ENCODE results near the gene PROM1. TPM values are rescaled to one million over a fixed set of nuclear protein-coding genes. Genes with fewer than 3 reads are reported as not detected.

Gene PROM1
- total and polyA plus RNA-seq, 2 experiments from 2014 or later = 36.6 to 66.6 TPM

DNA sequence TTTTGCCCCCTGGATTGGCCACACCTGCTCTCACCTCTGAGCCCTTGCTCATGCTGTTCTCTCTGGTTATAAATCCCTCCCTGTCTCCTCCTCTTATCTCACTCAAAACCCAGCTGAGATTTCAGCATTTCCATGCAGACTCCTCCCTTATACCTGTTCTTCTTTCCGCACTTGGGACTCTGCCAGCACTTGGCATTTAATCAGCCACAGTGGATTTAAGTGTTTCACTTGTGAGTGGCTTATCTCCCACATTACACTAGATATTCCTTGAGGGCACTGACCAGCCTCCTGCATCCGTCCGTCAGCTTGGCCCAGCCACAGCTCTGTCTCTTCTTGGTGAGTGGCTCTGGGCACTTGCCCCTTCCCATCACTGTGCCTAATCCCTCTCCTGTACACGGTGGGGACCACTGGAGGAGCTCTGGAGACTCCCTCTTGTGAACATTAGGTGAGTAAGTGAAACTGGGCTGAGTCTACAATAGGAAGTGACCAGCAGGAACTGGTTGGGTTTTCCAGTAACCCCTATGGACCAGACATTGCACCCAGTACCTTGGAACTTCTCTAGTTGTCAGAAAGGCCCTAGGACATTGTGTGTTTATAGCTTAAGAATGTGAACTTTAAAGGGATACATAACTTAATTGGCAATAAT lies 165.2 kb downstream of the PROM1 start (continued):
- TF ChIP-seq, protein P1, sequence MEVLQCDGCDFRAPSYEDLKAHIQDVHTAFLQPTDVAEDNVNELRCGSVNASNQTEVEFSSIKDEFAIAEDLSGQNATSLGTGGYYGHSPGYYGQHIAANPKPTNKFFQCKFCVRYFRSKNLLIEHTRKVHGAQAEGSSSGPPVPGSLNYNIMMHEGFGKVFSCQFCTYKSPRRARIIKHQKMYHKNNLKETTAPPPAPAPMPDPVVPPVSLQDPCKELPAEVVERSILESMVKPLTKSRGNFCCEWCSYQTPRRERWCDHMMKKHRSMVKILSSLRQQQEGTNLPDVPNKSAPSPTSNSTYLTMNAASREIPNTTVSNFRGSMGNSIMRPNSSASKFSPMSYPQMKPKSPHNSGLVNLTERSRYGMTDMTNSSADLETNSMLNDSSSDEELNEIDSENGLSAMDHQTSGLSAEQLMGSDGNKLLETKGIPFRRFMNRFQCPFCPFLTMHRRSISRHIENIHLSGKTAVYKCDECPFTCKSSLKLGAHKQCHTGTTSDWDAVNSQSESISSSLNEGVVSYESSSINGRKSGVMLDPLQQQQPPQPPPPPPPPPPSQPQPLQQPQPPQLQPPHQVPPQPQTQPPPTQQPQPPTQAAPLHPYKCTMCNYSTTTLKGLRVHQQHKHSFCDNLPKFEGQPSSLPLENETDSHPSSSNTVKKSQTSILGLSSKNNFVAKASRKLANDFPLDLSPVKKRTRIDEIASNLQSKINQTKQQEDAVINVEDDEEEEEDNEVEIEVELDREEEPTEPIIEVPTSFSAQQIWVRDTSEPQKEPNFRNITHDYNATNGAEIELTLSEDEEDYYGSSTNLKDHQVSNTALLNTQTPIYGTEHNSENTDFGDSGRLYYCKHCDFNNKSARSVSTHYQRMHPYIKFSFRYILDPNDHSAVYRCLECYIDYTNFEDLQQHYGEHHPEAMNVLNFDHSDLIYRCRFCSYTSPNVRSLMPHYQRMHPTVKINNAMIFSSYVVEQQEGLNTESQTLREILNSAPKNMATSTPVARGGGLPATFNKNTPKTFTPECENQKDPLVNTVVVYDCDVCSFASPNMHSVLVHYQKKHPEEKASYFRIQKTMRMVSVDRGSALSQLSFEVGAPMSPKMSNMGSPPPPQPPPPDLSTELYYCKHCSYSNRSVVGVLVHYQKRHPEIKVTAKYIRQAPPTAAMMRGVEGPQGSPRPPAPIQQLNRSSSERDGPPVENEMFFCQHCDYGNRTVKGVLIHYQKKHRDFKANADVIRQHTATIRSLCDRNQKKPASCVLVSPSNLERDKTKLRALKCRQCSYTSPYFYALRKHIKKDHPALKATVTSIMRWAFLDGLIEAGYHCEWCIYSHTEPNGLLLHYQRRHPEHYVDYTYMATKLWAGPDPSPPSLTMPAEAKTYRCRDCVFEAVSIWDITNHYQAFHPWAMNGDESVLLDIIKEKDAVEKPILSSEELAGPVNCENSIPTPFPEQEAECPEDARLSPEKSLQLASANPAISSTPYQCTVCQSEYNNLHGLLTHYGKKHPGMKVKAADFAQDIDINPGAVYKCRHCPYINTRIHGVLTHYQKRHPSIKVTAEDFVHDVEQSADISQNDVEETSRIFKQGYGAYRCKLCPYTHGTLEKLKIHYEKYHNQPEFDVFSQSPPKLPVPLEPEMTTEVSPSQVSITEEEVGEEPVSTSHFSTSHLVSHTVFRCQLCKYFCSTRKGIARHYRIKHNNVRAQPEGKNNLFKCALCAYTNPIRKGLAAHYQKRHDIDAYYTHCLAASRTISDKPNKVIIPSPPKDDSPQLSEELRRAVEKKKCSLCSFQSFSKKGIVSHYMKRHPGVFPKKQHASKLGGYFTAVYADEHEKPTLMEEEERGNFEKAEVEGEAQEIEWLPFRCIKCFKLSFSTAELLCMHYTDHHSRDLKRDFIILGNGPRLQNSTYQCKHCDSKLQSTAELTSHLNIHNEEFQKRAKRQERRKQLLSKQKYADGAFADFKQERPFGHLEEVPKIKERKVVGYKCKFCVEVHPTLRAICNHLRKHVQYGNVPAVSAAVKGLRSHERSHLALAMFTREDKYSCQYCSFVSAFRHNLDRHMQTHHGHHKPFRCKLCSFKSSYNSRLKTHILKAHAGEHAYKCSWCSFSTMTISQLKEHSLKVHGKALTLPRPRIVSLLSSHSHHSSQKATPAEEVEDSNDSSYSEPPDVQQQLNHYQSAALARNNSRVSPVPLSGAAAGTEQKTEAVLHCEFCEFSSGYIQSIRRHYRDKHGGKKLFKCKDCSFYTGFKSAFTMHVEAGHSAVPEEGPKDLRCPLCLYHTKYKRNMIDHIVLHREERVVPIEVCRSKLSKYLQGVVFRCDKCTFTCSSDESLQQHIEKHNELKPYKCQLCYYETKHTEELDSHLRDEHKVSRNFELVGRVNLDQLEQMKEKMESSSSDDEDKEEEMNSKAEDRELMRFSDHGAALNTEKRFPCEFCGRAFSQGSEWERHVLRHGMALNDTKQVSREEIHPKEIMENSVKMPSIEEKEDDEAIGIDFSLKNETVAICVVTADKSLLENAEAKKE (CRISPR knock-in tag; IDR thresholded peaks at IDR 0.05) = no peak
- no peak for TF ChIP-seq JUNB (IDR thresholded peaks at IDR 0.05; ENCODE audit: unreplicated experiment)
- no peak for TF ChIP-seq EZH2phosphoT487 (IDR thresholded peaks at IDR 0.05; ENCODE audit: unreplicated experiment)
- TF ChIP-seq, protein P2, sequence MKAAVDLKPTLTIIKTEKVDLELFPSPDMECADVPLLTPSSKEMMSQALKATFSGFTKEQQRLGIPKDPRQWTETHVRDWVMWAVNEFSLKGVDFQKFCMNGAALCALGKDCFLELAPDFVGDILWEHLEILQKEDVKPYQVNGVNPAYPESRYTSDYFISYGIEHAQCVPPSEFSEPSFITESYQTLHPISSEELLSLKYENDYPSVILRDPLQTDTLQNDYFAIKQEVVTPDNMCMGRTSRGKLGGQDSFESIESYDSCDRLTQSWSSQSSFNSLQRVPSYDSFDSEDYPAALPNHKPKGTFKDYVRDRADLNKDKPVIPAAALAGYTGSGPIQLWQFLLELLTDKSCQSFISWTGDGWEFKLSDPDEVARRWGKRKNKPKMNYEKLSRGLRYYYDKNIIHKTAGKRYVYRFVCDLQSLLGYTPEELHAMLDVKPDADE (IDR thresholded peaks at IDR 0.05) = no peak

Other genes with a start within 250 kb of the PROM1 start
- gene FGFBP1, start 145.3 kb downstream of the PROM1 start, total RNA-seq (2014; rRNA removed; shearing (Covaris generic)) = not detected in 2 replicates
- gene FGFBP1, start 145.3 kb downstream of the PROM1 start, polyA plus RNA-seq (2016; fragmentation: Nextera tagmentation; extraction: Ambion mirVana) = 0.15 and 0.42 TPM in 2 replicates
- 0.56 and 0.93 TPM in 2 replicates for gene FGFBP2, start 120.8 kb downstream of the PROM1 start, total RNA-seq (2014; rRNA removed; shearing (Covaris generic))
- gene FGFBP2, start 120.8 kb downstream of the PROM1 start, polyA plus RNA-seq (2016; fragmentation: Nextera tagmentation; extraction: Ambion mirVana) = 0.18 and 0.37 TPM in 2 replicates
- 9.9 and 10.4 TPM in 2 replicates for gene TAPT1, start 142.4 kb upstream of the PROM1 start, total RNA-seq (2014; rRNA removed; shearing (Covaris generic))
- 3.6 TPM in 2 replicates for gene TAPT1, start 142.4 kb upstream of the PROM1 start, polyA plus RNA-seq (2016; fragmentation: Nextera tagmentation; extraction: Ambion mirVana)